H1 (cell line): ENCODE data around the gene HHAT. TPM values are rescaled to one million over a fixed set of nuclear protein-coding genes. Genes with fewer than 3 reads are reported as not detected.

Experiments used
- CTCF ChIA-PET: fragments of 300-600 bp; sonication (Branson Sonifier 250); formaldehyde crosslinking; loops from one replicate; lab custom pipeline; 2021; ENCODE audit not compliant: partially characterized antibody; lab: Charles Lee
- POLR2A ChIA-PET: fragments of 300-600 bp; sonication (Branson Sonifier 250); formaldehyde crosslinking; loops from one replicate; lab custom pipeline; 2021; ENCODE audit warnings: inconsistent platforms; ENCODE audit not compliant: partially characterized antibody; lab: Charles Lee
- DNase-seq, 2 experiments: peaks; one replicate each; pipeline versions ENCODE4 v3.0.0 to v3.0.0-alpha.2; 2010 to 2022; ENCODE audit warnings: low spot score in 2 of 2, low read depth in 1 of 2, mixed read lengths in 1 of 2
- FAIRE-seq: peaks from 2 replicates; lab custom pipeline; 2011; peaks lifted over from hg19 to GRCh38; lab: Jason Lieb, UNC
- H2AFZ ChIP-seq: 2 replicates; pipeline ENCODE4 v1.8.1; 2012; ENCODE audit warnings: low read length, inconsistent platforms
- H2AK5ac ChIP-seq: 2 replicates; pipeline ENCODE4 v1.6.1; 2013; ENCODE audit warnings: low read depth, low read length
- H2BK120ac ChIP-seq: replicated peaks from 2 replicates; pipeline ENCODE3; 2013; ENCODE audit warnings: low read depth, low read length, inconsistent platforms
- H2BK12ac ChIP-seq: 2 replicates; pipeline ENCODE4 v1.6.1; 2013; ENCODE audit warnings: low read depth, low read length
- H2BK15ac ChIP-seq: 2 replicates; pipeline ENCODE4 v1.6.1; 2013; ENCODE audit warnings: low read length
- H2BK20ac ChIP-seq: 2 replicates; pipeline ENCODE4 v1.6.1; 2013; ENCODE audit warnings: low read length
- H2BK5ac ChIP-seq: 2 replicates; pipeline ENCODE4 v1.6.1; 2013; ENCODE audit warnings: low read depth, low read length
- H3K14ac ChIP-seq: 2 replicates; pipeline ENCODE4 v1.6.1; 2013; ENCODE audit warnings: inconsistent platforms; ENCODE audit not compliant: insufficient read length
- H3K18ac ChIP-seq: 2 replicates; pipeline ENCODE4 v1.6.1; 2013; ENCODE audit warnings: low read length; ENCODE audit errors: extremely low read depth
- H3K23ac ChIP-seq: 2 replicates; pipeline ENCODE4 v1.6.1; 2013; ENCODE audit warnings: inconsistent platforms; ENCODE audit not compliant: insufficient read length
- H3K23me2 ChIP-seq: 2 replicates; pipeline ENCODE4 v1.6.1; 2013; ENCODE audit warnings: low read depth, low read length
- H3K27ac ChIP-seq: 2 replicates; pipeline ENCODE4 v1.6.1; 2011; ENCODE audit warnings: low read depth, low read length, inconsistent platforms
- H3K27me3 ChIP-seq, 4 experiments: replicated peaks in 1 of 4; 1 replicate in 1 of 4; 2 replicates in 3 of 4; pipeline versions ENCODE4 v1.6.1 to v1.8.1; 2011 to 2013; ENCODE audit warnings: low read length in 3 of 4, mild to moderate bottlenecking in 3 of 4, inconsistent platforms in 2 of 4, mixed read lengths in 2 of 4, moderate library complexity in 1 of 4; ENCODE audit not compliant: control insufficient read depth in 3 of 4, insufficient read depth in 3 of 4; ENCODE audit errors: extremely low read depth in 1 of 4
- H3K36me3 ChIP-seq, 4 experiments: 2 replicates each; pipeline versions ENCODE4 v1.6.1 to v1.8.1; 2011 to 2013; ENCODE audit warnings: mild to moderate bottlenecking in 4 of 4, low read length in 3 of 4, moderate library complexity in 2 of 4, control low read depth in 1 of 4, inconsistent platforms in 1 of 4; ENCODE audit not compliant: insufficient read depth in 4 of 4, control insufficient read depth in 2 of 4
- H3K4ac ChIP-seq: replicated peaks from 2 replicates; pipeline ENCODE3; 2013; ENCODE audit warnings: low read length, low read depth, mixed read lengths, inconsistent platforms; ENCODE audit not compliant: insufficient read length
- H3K4me1 ChIP-seq, 4 experiments: replicated peaks in 1 of 4; 1 replicate in 1 of 4; 2 replicates in 3 of 4; pipeline versions ENCODE4 v1.6.1 to v1.8.1; 2011 to 2013; ENCODE audit warnings: low read length in 3 of 4, inconsistent platforms in 2 of 4, mixed read lengths in 1 of 4; ENCODE audit not compliant: insufficient read depth in 4 of 4, control insufficient read depth in 3 of 4
- H3K4me2 ChIP-seq, 2 experiments: 2 replicates each; pipeline versions ENCODE4 v1.6.1 to v1.8.1; 2011 to 2013; ENCODE audit warnings: low read depth in 2 of 2, low read length in 2 of 2, control low read depth in 1 of 2, inconsistent platforms in 1 of 2, mild to moderate bottlenecking in 1 of 2; ENCODE audit not compliant: insufficient read depth in 1 of 2
- H3K4me3 ChIP-seq, 4 experiments: fragments of 200-600, 300-600 bp in 1 of 4; sonication (generic), shearing (Covaris generic), sonication (Bioruptor Twin) in 1 of 4; 2 replicates each; pipeline versions ENCODE4 v1.5.1 to v1.8.1; 2011 to 2016; ENCODE audit warnings: low read length in 4 of 4, low read depth in 3 of 4, control low read depth in 2 of 4, inconsistent platforms in 2 of 4, mild to moderate bottlenecking in 2 of 4, mixed read lengths in 1 of 4, moderate library complexity in 1 of 4; ENCODE audit not compliant: insufficient read depth in 2 of 4; ENCODE audit errors: extremely low read depth in 1 of 4
- H3K56ac ChIP-seq: replicated peaks from 2 replicates; pipeline ENCODE3; 2013; ENCODE audit warnings: low read depth, mild to moderate bottlenecking, mixed read lengths, low read length, inconsistent platforms; ENCODE audit not compliant: insufficient read length
- H3K79me1 ChIP-seq: 2 replicates; pipeline ENCODE4 v1.6.1; 2013; ENCODE audit warnings: low read depth, low read length, control low read depth
- H3K79me2 ChIP-seq, 2 experiments: 2 replicates each; pipeline versions ENCODE4 v1.6.1 to v1.8.1; 2012 to 2013; ENCODE audit warnings: low read length in 2 of 2, mild to moderate bottlenecking in 2 of 2, inconsistent platforms in 1 of 2; ENCODE audit not compliant: insufficient read depth in 2 of 2, control insufficient read depth in 1 of 2
- H3K9ac ChIP-seq, 4 experiments: replicated peaks in 1 of 4; 1 replicate in 1 of 4; 2 replicates in 3 of 4; pipeline versions ENCODE4 v1.6.1 to v1.8.1; 2011 to 2013; ENCODE audit warnings: low read depth in 3 of 4, low read length in 3 of 4, control low read depth in 2 of 4, mild to moderate bottlenecking in 2 of 4, moderate library complexity in 2 of 4, inconsistent platforms in 1 of 4; ENCODE audit errors: extremely low read depth in 1 of 4
- H3K9me3 ChIP-seq, 2 experiments: 2 replicates each; pipeline versions ENCODE4 v1.6.1 to v1.8.1; 2012 to 2013; ENCODE audit warnings: mild to moderate bottlenecking in 2 of 2, moderate library complexity in 2 of 2, control low read depth in 1 of 2, inconsistent platforms in 1 of 2, low read depth in 1 of 2, low read length in 1 of 2, mixed read lengths in 1 of 2; ENCODE audit not compliant: insufficient read depth in 2 of 2
- H4K20me1 ChIP-seq, 2 experiments: replicated peaks in 1 of 2; 2 replicates each; pipeline versions ENCODE3 to v1.8.1; 2011 to 2013; ENCODE audit warnings: inconsistent platforms in 2 of 2, low read length in 2 of 2, mild to moderate bottlenecking in 1 of 2; ENCODE audit not compliant: insufficient read depth in 2 of 2, control insufficient read depth in 1 of 2
- H4K5ac ChIP-seq: 2 replicates; pipeline ENCODE4 v1.6.1; 2013; ENCODE audit warnings: low read length, low read depth, mixed read lengths, inconsistent platforms; ENCODE audit not compliant: insufficient read length
- H4K8ac ChIP-seq: 2 replicates; pipeline ENCODE4 v1.8.0; 2013; ENCODE audit warnings: mild to moderate bottlenecking, moderate library complexity, low read length, inconsistent platforms; ENCODE audit not compliant: insufficient read depth; ENCODE audit errors: extremely low read depth
- H4K91ac ChIP-seq: replicated peaks from 2 replicates; pipeline ENCODE3; 2013; ENCODE audit warnings: low read length, mixed read lengths, inconsistent platforms; ENCODE audit not compliant: insufficient read length
- BCL11A ChIP-seq, 2 experiments: IDR thresholded peaks; one replicate each; pipeline ENCODE4 v1.6.1; 2011; ENCODE audit warnings: low read depth in 2 of 2, low read length in 2 of 2, mild to moderate bottlenecking in 2 of 2
- GTF2F1 ChIP-seq: IDR thresholded peaks from 2 replicates; pipeline ENCODE4 v1.6.1; 2012; ENCODE audit warnings: low read depth, low read length, improper control_type of control experiment, borderline replicate concordance
- SIN3A ChIP-seq, 2 experiments: IDR thresholded peaks in 1 of 2; conservative IDR thresholded peaks in 1 of 2; 2 replicates each; pipeline ENCODE4 v1.6.1; 2011 to 2012; ENCODE audit warnings: low read length in 2 of 2, improper control_type of control experiment in 1 of 2, low read depth in 1 of 2, mild to moderate bottlenecking in 1 of 2
- WGBS, 2 experiments: shearing (Covaris generic) in 1 of 2; methylation state at CpG; one replicate each; pipeline versions ENCODE4 v1.1.6 to v1.1.7; 2013 to 2015; ENCODE audit warnings: low lambda C conversion rate in 2 of 2, mixed read lengths in 2 of 2, inconsistent platforms in 1 of 2, low coverage in 1 of 2, missing lambda C conversion rate in 1 of 2; ENCODE audit not compliant: insufficient replicate concordance in 2 of 2, insufficient coverage in 1 of 2, insufficient read length in 1 of 2; ENCODE audit errors: extremely low coverage in 1 of 2, missing lambda C conversion rate in 1 of 2; 5-methylcytosine and 5-hydroxymethylcytosine counted together
- polyA plus RNA-seq, 7 experiments: library from polyadenylated mRNA; depleted of rRNA in 3 of 7; stranded (reverse) in 5 of 7; unstranded in 2 of 7; fragments of >200 nt in 5 of 7; fragments of 200-250 nt in 2 of 7; gene quantifications; 1 replicate in 5 of 7; 2 replicates in 1 of 7; 4 replicates in 1 of 7; pipeline versions ENCODE4 v1.2.1 to v1.2.3, GENCODE V29; 2011 to 2013; ENCODE audit warnings: missing spikeins in 2 of 7, mixed read lengths in 2 of 7
- total RNA-seq: library from RNA; stranded (reverse); fragmentation: NEBNext Ultra II Directional; extraction: Animal tissue kit (Norgen Biotek cat#: 25700); gene quantifications from 2 replicates; pipeline ENCODE4 v1.2.1, GENCODE V29; 2021

The HHAT gene
- total and polyA plus RNA-seq, 2 of the 8 experiments (the other 6 are each of a cell fraction or from before 2014, with no cell fraction given) = 0.15 to 0.51 TPM

GRCh38 chr1:210588946-210589345 lies 260.2 kb downstream of the HHAT start:
- 83% methylated on average over 3 of the region's 3 CpGs; no CpG with 5 or more reads in 1 of the 2 experiments for WGBS, 2 experiments
- no peaks in the 10 kb centered on the region for H3K36me3 ChIP-seq
- H3K4me3 ChIP-seq = no peak overlapping the region
- H3K4ac ChIP-seq = no peak overlapping the region
- no peaks in the 10 kb centered on the region for H3K27me3 ChIP-seq
- no peak overlapping the region for H2BK120ac ChIP-seq
- H3K56ac ChIP-seq = no peak overlapping the region
- H3K79me2 ChIP-seq = no peaks in the 10 kb centered on the region
- H2AK5ac ChIP-seq = no peak overlapping the region
- H3K18ac ChIP-seq = no peak overlapping the region
- H3K23ac ChIP-seq = no peak overlapping the region
- H3K14ac ChIP-seq = no peak overlapping the region
- H3K79me1 ChIP-seq = no peaks in the 10 kb centered on the region
- no peak overlapping the region for H3K9ac ChIP-seq
- no peak overlapping the region for H3K27ac ChIP-seq
- DNase-seq = no peak
- peaks cover 0 to 3% (median 0%) of the 10 kb centered on the region in 4 experiments; a peak in 1 of 7 replicates for H3K4me1 ChIP-seq
- H2BK15ac ChIP-seq = no peak overlapping the region
- ChIA-PET CTCF (interaction anchor here (1.0 to 12.0 kb wide), 2 partner anchors 363 to 546 kb away, joined by 3 to 109 read pairs; partner anchors contain the start of gene KCNH1), POLR2A (interaction anchor here (0.6 kb wide), 1 partner anchor 179 kb away, joined by 3 read pairs; no protein-coding TSS in a partner anchor)
- no peak overlapping the region for H4K8ac ChIP-seq
- no peak overlapping the region for H2BK5ac ChIP-seq
- H4K91ac ChIP-seq = no peak overlapping the region
- no peak overlapping the region for H2AFZ ChIP-seq
- no peak overlapping the region for H4K5ac ChIP-seq
- H2BK20ac ChIP-seq = no peak overlapping the region
- H3K9me3 ChIP-seq = 0 out of 4 replicates have a peak, but pooled peaks cover 0 to 3% of the 10 kb centered on the region in 2 experiments
- H3K4me2 ChIP-seq = no peak overlapping the region
- H4K20me1 ChIP-seq = no peaks in the 10 kb centered on the region
- no peak for TF ChIP-seq SIN3A (conservative IDR thresholded peaks at IDR 0.05 in 1 of 2, IDR thresholded peaks at IDR 0.05 in 1 of 2; ENCODE audit: low read depth in 1 of 2, low read length in 2 of 2)
- no peak for TF ChIP-seq GTF2F1
- no peak for TF ChIP-seq BCL11A (IDR thresholded peaks at IDR 0.05; ENCODE audit: low read depth in 2 of 2, low read length in 2 of 2)
- no peak overlapping the region for H2BK12ac ChIP-seq
- no peaks in the 10 kb centered on the region for H3K23me2 ChIP-seq
- no peak for FAIRE-seq
